GM18505 (cell line): ENCODE data around the gene CELF1.

ENCODE experiments used
- ATAC-seq: cut with Tn5 transposase; IDR thresholded peaks from one replicate; pipeline ENCODE4 v1.9.1; 2021; ENCODE audit not compliant: unreplicated experiment
- POLR2A ChIP-seq: IDR thresholded peaks from 4 replicates; pipeline ENCODE4 v1.6.1; 2011; ENCODE audit warnings: borderline replicate concordance; ENCODE audit not compliant: insufficient read depth, insufficient read length; ENCODE audit errors: extremely low read depth

CELF1 gene

DNA sequence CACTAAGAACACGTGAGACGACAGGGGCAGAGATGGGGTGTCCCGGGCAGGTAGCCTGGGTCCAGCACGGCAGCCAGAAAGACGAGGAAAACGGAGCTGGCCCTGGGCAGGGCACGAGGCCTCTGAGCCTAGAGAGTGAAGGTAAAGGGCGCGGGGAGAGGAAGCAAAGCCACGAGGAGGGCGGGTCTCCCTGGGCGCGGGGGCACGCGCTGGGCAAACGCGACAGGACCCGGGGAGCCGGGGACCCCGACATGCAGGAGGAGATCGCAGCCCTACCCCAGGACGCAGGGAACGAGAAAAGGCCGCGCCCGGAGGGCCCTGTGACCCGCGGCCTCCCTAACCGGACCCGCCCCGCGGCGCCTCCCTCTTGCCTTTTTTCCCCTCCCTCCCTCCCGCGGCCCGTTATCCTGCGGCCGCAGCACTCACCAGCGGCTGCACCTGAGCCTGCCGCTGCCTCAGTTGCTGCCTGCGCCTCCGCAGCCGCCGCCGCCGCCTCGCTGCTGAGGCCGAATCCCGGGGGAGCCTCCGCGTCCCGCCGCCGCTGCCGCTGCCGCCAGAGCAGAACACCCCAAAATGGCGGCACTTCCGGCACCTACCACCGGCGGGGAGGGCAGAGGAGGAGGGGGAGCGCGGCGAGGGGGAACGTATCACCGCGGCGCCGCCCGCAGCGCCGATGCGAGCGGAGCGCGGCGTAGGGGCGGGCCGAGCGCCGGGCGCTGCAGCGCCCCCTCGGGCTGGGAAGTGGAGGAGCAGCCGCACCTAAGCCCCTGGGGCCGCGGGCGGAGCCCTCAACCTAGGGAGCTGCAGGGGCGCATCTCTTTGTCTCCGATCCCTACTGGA lies at the start of gene CELF1:
Gene CELF1, minus strand, starts transcription at position 567 of the 840 bp plus-strand sequence. CDS start 53,609 bp downstream, outside the sequence.
- ATAC-seq, result peak; percentile 92
- TF ChIP-seq POLR2A, result peak; percentile 73

GRCh38 chr11:47599902-47600301 lies 47.0 kb upstream of the CELF1 start:
- TF ChIP-seq POLR2A, result no peak
- no peak for ATAC-seq

DNA sequence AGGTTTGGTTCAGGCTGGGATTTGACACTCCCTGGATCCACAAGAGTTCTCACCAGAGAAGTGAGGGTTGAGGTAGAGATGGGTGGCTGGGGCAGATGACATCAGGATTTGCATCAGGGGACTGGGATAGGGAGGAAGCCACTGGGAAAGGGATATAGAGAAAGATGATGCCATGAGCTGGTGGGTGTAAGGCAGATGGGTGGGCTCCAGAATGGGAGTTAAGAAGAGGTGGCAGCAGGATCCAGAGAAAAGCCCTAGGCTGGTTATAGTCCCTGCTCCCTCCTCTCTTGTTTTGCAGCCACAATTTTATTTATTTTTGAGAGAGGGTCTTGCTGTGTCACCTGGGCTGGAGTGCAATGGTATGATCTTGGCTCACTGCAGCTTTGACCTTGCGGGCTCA lies 43.0 kb upstream of the CELF1 start:
- ATAC-seq, result no peak
- no peak for TF ChIP-seq POLR2A

GRCh38 chr11:47595029-47595428 lies 42.1 kb upstream of the CELF1 start:
- no peak for ATAC-seq
- TF ChIP-seq POLR2A, result no peak

DNA sequence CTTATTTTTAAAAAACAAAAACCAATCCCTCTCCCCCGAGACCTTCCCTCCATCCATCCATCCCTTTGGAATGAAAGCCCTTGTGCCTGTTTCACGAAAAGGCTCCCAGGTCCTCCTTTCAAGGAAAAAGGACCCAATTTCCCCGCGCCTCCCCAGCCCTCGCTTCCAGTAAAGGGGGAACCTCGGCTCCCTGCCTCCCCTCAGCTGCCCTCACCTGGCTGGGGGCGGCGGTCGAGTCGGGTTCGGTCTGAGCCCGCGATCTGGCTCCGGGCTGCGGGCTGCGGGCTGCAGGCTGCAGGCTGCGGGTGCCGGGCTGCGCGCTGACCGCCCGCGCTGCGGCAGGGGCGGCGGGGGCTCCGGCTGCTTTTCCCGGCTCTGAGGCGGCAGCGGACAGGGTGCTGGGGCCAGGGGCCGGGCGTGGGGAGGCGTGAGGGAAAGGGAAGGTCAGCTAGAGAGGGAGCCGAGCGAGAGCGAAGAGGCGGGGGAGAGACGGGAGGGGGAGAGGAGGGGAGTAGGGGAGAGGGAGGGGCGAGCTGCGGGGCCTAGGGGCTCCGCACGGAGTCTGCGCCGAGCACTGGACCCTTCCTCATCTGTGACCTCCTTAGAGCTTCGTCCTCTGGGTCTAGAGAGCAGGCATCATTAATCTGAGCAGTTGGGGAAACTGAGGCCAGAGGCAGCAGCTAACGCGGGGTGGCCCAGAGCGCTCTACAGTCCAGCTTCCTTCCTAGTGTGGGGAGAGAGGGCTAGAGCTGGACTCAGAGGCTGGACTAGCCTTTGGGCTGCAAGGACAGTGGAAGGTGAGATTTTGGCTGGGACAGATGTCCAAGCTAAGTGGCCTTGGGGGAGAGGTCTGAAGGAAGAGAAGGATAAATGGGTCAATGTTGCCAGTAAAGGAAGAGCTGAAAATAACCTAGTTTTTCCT lies 41.3 kb upstream of the CELF1 start, which contains the start of gene C1QTNF4:
Gene C1QTNF4, minus strand, starts transcription at position 478 of the 922 bp plus-strand sequence. CDS start 3,601 bp downstream, outside the sequence.
- no peak for ATAC-seq
- TF ChIP-seq POLR2A, result no peak

- no peak for ATAC-seq
- no peak for TF ChIP-seq POLR2A
Measured at GRCh38 chr11:47593492-47593933, 40.6 kb upstream of the CELF1 start.

DNA sequence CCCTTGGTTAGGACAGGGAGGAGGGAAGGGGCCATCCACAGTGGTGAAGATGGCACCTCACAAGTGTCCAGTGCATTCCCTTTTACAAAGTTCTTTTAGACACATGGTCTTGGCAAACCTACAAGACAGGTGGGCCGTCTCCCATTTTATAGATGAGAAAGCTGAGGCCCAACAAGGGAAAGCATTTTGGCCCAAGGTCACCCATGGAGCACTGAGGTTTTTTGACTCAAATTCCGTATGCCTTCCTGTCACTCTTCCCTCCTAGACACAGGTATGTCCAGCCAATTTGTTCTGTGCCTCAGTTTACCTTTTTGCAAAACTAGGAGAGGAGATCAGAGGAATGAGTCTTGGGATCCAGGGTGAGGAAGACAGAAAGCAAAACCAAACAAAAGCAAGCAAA lies 40.0 kb upstream of the CELF1 start:
- TF ChIP-seq POLR2A, result no peak
- no peak for ATAC-seq

DNA sequence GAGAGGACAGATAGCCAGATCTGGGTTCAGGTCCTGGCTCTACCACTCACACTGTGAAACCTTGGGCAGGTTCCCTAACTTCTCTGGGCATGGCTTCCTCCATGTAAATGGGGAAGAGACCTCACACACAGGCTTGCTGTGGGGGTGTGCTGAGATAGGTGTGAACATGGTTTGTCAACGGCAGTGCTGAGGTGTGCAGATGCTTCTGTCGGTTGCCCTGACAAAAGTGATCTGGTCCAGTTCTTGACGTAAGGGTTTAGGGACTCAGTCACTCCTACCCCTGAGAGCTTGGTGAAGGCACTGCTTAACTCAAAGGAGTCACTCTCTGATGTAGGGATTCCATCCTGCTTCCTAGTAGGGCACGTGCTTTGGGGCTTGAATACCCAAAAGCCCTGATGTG lies 39.3 kb upstream of the CELF1 start:
- ATAC-seq, result no peak
- TF ChIP-seq POLR2A, result no peak

DNA sequence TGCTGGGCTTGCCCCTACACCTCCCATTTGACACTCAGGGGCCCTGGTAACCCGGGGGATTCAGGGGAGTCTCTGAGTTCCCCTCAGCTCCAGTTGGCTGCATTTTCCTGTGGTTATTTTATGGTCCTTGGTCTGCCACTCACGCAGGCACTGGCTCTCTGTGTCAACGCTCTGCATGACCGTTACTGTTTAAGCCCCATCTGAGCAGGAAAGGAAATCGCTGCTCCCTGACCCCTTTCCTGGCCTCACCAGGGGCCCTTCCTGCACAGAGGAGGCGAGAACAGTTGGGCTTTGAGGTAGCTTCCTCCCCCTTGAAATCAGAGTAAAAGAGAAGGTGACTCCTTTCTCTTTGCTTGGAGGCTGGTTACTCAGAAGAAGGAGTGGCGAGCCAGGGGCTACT lies 38.8 kb upstream of the CELF1 start:
- no peak for ATAC-seq
- no peak for TF ChIP-seq POLR2A

DNA sequence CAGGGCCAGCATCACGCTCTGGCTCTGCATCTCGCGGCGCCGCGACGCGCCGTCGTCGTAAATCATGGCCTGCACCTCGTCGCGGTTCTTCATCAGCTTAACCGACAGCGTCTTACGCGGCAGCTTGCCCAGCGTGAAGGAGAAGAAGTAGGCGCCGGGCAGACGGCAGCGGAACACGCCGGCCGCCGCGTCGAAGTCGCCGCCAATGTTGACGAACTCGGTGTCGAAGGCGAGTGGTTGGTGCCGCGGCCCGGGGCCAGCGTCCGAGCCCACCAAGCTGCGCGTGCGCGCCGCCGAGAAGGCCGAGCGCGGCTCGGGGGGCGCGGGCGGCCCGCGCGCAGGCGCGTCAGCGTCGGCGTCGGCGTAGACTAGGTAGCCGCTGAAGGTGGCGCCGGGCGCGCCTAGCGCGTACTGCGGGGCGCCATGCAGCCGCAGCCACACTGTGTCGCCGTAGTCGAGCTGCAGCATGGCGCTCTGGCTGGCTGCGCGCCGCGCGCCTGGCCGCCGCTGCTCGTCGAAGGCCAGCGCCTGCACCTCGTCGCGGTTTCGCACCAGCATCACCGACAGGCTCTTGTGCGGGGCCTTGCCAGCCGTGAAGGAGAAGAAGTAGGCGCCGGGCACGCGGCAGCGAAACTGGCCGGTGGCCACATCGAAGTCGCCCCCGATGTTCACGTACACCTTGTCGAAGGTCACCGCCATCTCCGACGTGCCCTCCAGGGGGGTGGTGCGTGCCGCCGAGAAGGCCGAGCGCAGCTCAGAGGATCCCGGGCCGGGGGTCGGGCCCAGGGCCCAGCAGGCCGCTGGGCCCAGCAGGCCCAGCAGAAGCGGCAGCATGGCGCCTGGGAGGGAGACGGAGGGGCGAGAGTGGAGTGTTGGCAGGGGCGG lies 37.3 kb upstream of the CELF1 start:
- TF ChIP-seq POLR2A, result no peak
- ATAC-seq, result no peak

DNA sequence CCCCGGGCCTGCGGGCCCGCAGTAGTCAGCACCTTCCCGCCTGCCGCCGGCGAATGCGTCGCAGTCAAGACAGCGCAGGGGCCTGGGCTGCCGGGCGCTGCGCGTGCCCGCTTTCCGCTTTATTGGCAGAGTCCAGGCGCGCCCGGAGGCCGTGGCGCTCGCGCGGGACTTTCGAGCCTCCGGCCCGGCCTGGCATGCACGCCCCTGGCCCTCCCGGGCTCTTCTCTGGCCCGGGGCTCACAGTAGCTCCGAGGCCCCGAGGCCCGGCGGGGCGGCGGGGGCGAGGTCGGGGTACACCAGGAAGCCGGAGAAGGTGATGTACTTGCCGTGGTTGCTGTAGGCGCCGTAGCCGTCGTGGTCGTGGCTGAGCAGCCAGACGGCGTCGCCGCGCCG lies 36.6 kb upstream of the CELF1 start:
- ATAC-seq, result no peak
- TF ChIP-seq POLR2A, result no peak

GRCh38 chr11:47589118-47589517 lies 36.2 kb upstream of the CELF1 start:
- TF ChIP-seq POLR2A, result no peak
- ATAC-seq, result no peak
